HepG2 (cell line): ENCODE measurements around the gene FBXO33.

Experiments
- CTCF ChIP-seq: sonication (generic); formaldehyde crosslinking; IDR thresholded peaks from 2 replicates; pipeline ENCODE4 v1.5.0; 2020; ENCODE audit warnings: mild to moderate bottlenecking, missing genetic modification reagents, moderate library complexity
- HIVEP1 ChIP-seq: sonication (generic); formaldehyde crosslinking; IDR thresholded peaks from 2 replicates; pipeline ENCODE4 v1.4.0; 2020; ENCODE audit warnings: mild to moderate bottlenecking, missing genetic modification reagents
- NR2F2 ChIP-seq: IDR thresholded peaks from 2 replicates; pipeline ENCODE4 v1.6.1; 2012; ENCODE audit warnings: low read depth, inconsistent platforms, borderline replicate concordance
- SIN3A ChIP-seq: IDR thresholded peaks from 2 replicates; pipeline ENCODE4 v1.6.1; 2011; ENCODE audit warnings: low read depth, mild to moderate bottlenecking, control low read depth, low read length, borderline replicate concordance
- SNAI1 ChIP-seq: sonication (generic); formaldehyde crosslinking; IDR thresholded peaks from 2 replicates; pipeline ENCODE4 v1.5.0; 2020; ENCODE audit warnings: mild to moderate bottlenecking, missing genetic modification reagents, borderline replicate concordance
- SRSF1 ChIP-seq: fragments of 200-400 bp; formaldehyde crosslinking; optimal IDR thresholded peaks from 2 replicates; pipeline ENCODE3; 2017; ENCODE audit warnings: mild to moderate bottlenecking, low read depth, low read length, moderate library complexity
- TCF7L2 ChIP-seq: IDR thresholded peaks from 2 replicates; pipeline ENCODE4 v1.6.1; 2011; ENCODE audit warnings: mild to moderate bottlenecking, low read depth, low read length, moderate library complexity
- TF ChIP-seq, protein P1 (sequence below): sonication (generic); formaldehyde crosslinking; IDR thresholded peaks from 2 replicates; pipeline ENCODE4 v1.4.0; 2020; ENCODE audit warnings: mild to moderate bottlenecking, missing genetic modification reagents
- TF ChIP-seq, protein P2 (sequence below): sonication (generic); formaldehyde crosslinking; IDR thresholded peaks from 2 replicates; pipeline ENCODE4 v1.4.0; 2020; ENCODE audit warnings: mild to moderate bottlenecking, missing genetic modification reagents
- TF ChIP-seq, protein P3 (sequence below): sonication (generic); formaldehyde crosslinking; IDR thresholded peaks from 2 replicates; pipeline ENCODE4 v1.4.0; 2020; ENCODE audit warnings: missing genetic modification reagents, mild to moderate bottlenecking, borderline replicate concordance

- TF ChIP-seq HIVEP1 (CRISPR knock-in tag), result no peak
- TF ChIP-seq NR2F2, result no peak
- TF ChIP-seq, protein P1, sequence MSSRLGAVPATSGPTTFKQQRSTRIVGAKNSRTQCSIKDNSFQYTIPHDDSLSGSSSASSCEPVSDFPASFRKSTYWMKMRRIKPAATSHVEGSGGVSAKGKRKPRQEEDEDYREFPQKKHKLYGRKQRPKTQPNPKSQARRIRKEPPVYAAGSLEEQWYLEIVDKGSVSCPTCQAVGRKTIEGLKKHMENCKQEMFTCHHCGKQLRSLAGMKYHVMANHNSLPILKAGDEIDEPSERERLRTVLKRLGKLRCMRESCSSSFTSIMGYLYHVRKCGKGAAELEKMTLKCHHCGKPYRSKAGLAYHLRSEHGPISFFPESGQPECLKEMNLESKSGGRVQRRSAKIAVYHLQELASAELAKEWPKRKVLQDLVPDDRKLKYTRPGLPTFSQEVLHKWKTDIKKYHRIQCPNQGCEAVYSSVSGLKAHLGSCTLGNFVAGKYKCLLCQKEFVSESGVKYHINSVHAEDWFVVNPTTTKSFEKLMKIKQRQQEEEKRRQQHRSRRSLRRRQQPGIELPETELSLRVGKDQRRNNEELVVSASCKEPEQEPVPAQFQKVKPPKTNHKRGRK (CRISPR knock-in tag), result no peak
- no peak for TF ChIP-seq SIN3A
- TF ChIP-seq SNAI1, result no peak
- TF ChIP-seq, protein P2, sequence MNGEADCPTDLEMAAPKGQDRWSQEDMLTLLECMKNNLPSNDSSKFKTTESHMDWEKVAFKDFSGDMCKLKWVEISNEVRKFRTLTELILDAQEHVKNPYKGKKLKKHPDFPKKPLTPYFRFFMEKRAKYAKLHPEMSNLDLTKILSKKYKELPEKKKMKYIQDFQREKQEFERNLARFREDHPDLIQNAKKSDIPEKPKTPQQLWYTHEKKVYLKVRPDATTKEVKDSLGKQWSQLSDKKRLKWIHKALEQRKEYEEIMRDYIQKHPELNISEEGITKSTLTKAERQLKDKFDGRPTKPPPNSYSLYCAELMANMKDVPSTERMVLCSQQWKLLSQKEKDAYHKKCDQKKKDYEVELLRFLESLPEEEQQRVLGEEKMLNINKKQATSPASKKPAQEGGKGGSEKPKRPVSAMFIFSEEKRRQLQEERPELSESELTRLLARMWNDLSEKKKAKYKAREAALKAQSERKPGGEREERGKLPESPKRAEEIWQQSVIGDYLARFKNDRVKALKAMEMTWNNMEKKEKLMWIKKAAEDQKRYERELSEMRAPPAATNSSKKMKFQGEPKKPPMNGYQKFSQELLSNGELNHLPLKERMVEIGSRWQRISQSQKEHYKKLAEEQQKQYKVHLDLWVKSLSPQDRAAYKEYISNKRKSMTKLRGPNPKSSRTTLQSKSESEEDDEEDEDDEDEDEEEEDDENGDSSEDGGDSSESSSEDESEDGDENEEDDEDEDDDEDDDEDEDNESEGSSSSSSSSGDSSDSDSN, result 0 out of 2 replicates have a peak, but pooled peaks have one; percentile 43
- TF ChIP-seq, protein P3, sequence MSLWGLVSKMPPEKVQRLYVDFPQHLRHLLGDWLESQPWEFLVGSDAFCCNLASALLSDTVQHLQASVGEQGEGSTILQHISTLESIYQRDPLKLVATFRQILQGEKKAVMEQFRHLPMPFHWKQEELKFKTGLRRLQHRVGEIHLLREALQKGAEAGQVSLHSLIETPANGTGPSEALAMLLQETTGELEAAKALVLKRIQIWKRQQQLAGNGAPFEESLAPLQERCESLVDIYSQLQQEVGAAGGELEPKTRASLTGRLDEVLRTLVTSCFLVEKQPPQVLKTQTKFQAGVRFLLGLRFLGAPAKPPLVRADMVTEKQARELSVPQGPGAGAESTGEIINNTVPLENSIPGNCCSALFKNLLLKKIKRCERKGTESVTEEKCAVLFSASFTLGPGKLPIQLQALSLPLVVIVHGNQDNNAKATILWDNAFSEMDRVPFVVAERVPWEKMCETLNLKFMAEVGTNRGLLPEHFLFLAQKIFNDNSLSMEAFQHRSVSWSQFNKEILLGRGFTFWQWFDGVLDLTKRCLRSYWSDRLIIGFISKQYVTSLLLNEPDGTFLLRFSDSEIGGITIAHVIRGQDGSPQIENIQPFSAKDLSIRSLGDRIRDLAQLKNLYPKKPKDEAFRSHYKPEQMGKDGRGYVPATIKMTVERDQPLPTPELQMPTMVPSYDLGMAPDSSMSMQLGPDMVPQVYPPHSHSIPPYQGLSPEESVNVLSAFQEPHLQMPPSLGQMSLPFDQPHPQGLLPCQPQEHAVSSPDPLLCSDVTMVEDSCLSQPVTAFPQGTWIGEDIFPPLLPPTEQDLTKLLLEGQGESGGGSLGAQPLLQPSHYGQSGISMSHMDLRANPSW (CRISPR knock-in tag), result no peak
- no peak for TF ChIP-seq CTCF (CRISPR knock-in tag)
- no peak for TF ChIP-seq SRSF1
- TF ChIP-seq TCF7L2, result no peak
Measured at GRCh38 chr14:39366460-39367386, 65.5 kb downstream of the FBXO33 start.
